ENCODE results near the gene ZNF185.

The ZNF185 gene

GRCh38 chrX:152937236-152937635 lies 39.4 kb downstream of the ZNF185 start:
- no peak for DNase-seq
- TF ChIP-seq CTCF (IDR thresholded peaks at IDR 0.05), result no peak
- no peak overlapping the region for H3K27ac Mint-ChIP-seq
- H3K36me3 Mint-ChIP-seq (ENCODE audit: low read depth), result peaks cover 6% of the 10 kb centered on the region
- H3K4me3 Mint-ChIP-seq, result no peak overlapping the region
- peaks cover 6% of the 10 kb centered on the region for H3K27me3 Mint-ChIP-seq (ENCODE audit: low read depth, poor library complexity)
- H3K9me3 Mint-ChIP-seq, result peaks cover 54% of the 10 kb centered on the region
- H3K4me1 Mint-ChIP-seq, result peaks cover 12% of the 10 kb centered on the region

GRCh38 chrX:152941328-152942076 lies 43.6 kb downstream of the ZNF185 start:
- Mint-ChIP-seq H3K4me3 (peak overlapping the region; percentile 89), H3K9me3 (peaks cover 69% of the 10 kb centered on the region), H3K27ac (no peak overlapping the region), H3K36me3 (ENCODE audit: low read depth) (peaks cover 10% of the 10 kb centered on the region), H3K27me3 (ENCODE audit: low read depth, poor library complexity) (peaks cover 7% of the 10 kb centered on the region), H3K4me1 (peaks cover 26% of the 10 kb centered on the region)
- DNase-seq, result peak; percentile 88
- TF ChIP-seq CTCF (IDR thresholded peaks at IDR 0.05), result peak; percentile 71

- Mint-ChIP-seq H3K4me3 (peak overlapping the region; percentile 49), H3K36me3 (ENCODE audit: low read depth) (peaks cover 13% of the 10 kb centered on the region), H3K27ac (no peak overlapping the region), H3K27me3 (ENCODE audit: low read depth, poor library complexity) (peaks cover 5% of the 10 kb centered on the region), H3K9me3 (peaks cover 72% of the 10 kb centered on the region), H3K4me1 (peaks cover 30% of the 10 kb centered on the region)
- TF ChIP-seq CTCF (IDR thresholded peaks at IDR 0.05), result no peak
- no peak for DNase-seq
These were observed 44.2 kb downstream of the ZNF185 start for GRCh38 chrX:152942077-152942442.

- Mint-ChIP-seq H3K36me3 (ENCODE audit: low read depth) (peaks cover 13% of the 10 kb centered on the region), H3K27me3 (ENCODE audit: low read depth, poor library complexity) (peaks cover 2% of the 10 kb centered on the region), H3K27ac (no peak overlapping the region), H3K4me3 (no peak overlapping the region), H3K9me3 (peaks cover 72% of the 10 kb centered on the region), H3K4me1 (peaks cover 30% of the 10 kb centered on the region)
- DNase-seq, result no peak
- TF ChIP-seq CTCF (IDR thresholded peaks at IDR 0.05), result no peak
These were observed 46.0 kb downstream of the ZNF185 start for GRCh38 chrX:152943826-152944225.

- Mint-ChIP-seq H3K27ac (no peak overlapping the region), H3K4me1 (peaks cover 30% of the 10 kb centered on the region), H3K4me3 (no peak overlapping the region)
These were observed 47.4 kb downstream of the ZNF185 start for GRCh38 chrX:152945021-152945979.

More at GRCh38 chrX:152945021-152945979, 47.4 kb downstream of the ZNF185 start:
- TF ChIP-seq CTCF (IDR thresholded peaks at IDR 0.05), result no peak
- Mint-ChIP-seq H3K36me3 (ENCODE audit: low read depth) (peaks cover 13% of the 10 kb centered on the region), H3K9me3 (peaks cover 67% of the 10 kb centered on the region), H3K27me3 (ENCODE audit: low read depth, poor library complexity) (peaks cover 2% of the 10 kb centered on the region)
- DNase-seq, result no peak

All from nephron progenitor cell (in vitro differentiated cells).